MCF 10A (cell line): ENCODE data around the gene DIAPH3. TPM values are rescaled to one million over a fixed set of nuclear protein-coding genes. Genes with fewer than 3 reads are reported as not detected.

Experiments used
- BruUV-seq: library from RNA; stranded (reverse); fragments of 400-500 nt; replicated peaks from 2 replicates; lab custom pipeline; 2021; lab: Mats Ljungman, UMichigan
- CTCF ChIA-PET: fragments of 300-600 bp; sonication (Branson Sonifier 250); formaldehyde crosslinking; extraction: SDS; loops from one replicate; lab custom pipeline; 2021; ENCODE audit warnings: antibody characterized with exemption, inconsistent platforms; lab: Yijun Ruan, JAX
- POLR2A ChIA-PET: fragments of 300-600, 350-650 bp; sonication (Branson Sonifier 250); formaldehyde crosslinking; extraction: SDS; loops from one replicate; lab custom pipeline; 2020; ENCODE audit warnings: antibody characterized with exemption, inconsistent platforms; lab: Yijun Ruan, JAX
- DNase-seq: peaks from one replicate; pipeline ENCODE4 v3.0.0-alpha.2; 2018; ENCODE audit not compliant: unreplicated experiment
- H3K27ac Mint-ChIP-seq: one replicate; pipeline ENCODE4 v1.8.0; 2022; ENCODE audit warnings: mild to moderate bottlenecking, low read depth, mixed read lengths; ENCODE audit not compliant: unreplicated experiment
- H3K27me3 Mint-ChIP-seq: one replicate; pipeline ENCODE4 v1.8.0; 2022; ENCODE audit warnings: mixed read lengths; ENCODE audit not compliant: insufficient read depth, unreplicated experiment
- H3K36me3 Mint-ChIP-seq: one replicate; pipeline ENCODE4 v1.8.0; 2022; ENCODE audit warnings: mild to moderate bottlenecking, moderate library complexity, mixed read lengths; ENCODE audit not compliant: insufficient read depth, unreplicated experiment
- H3K4me1 Mint-ChIP-seq: one replicate; pipeline ENCODE4 v1.8.0; 2022; ENCODE audit warnings: mixed read lengths; ENCODE audit not compliant: insufficient read depth, unreplicated experiment
- H3K4me3 Mint-ChIP-seq: one replicate; pipeline ENCODE4 v1.8.0; 2022; ENCODE audit warnings: mild to moderate bottlenecking, moderate library complexity, mixed read lengths; ENCODE audit not compliant: unreplicated experiment
- H3K9me3 Mint-ChIP-seq: one replicate; pipeline ENCODE4 v1.8.0; 2022; ENCODE audit warnings: mixed read lengths; ENCODE audit not compliant: unreplicated experiment
- intact Hi-C: fragments of 100-400 bp; cut with micrococcal nuclease; formaldehyde crosslinking; loops from 2 replicates; pipeline ENCODE4 v1.14.1; 2022
- total RNA-seq: library from RNA; stranded (reverse); gene quantifications from 2 replicates; pipeline ENCODE4 v1.2.3, GENCODE V29; 2022
- TF ChIP-seq, protein P1 (sequence below): fragments of 200-600 bp; IDR thresholded peaks from one replicate; pipeline ENCODE4 v1.8.0; 2022; ENCODE audit warnings: antibody characterized with exemption, mild to moderate bottlenecking; ENCODE audit not compliant: unreplicated experiment

The DIAPH3 gene
- total RNA-seq, 1 experiment from 2014 or later = 34.7 TPM

GRCh38 chr13:59744747-59745391, 418.9 kb downstream of the DIAPH3 start:
- TF ChIP-seq, protein P1, sequence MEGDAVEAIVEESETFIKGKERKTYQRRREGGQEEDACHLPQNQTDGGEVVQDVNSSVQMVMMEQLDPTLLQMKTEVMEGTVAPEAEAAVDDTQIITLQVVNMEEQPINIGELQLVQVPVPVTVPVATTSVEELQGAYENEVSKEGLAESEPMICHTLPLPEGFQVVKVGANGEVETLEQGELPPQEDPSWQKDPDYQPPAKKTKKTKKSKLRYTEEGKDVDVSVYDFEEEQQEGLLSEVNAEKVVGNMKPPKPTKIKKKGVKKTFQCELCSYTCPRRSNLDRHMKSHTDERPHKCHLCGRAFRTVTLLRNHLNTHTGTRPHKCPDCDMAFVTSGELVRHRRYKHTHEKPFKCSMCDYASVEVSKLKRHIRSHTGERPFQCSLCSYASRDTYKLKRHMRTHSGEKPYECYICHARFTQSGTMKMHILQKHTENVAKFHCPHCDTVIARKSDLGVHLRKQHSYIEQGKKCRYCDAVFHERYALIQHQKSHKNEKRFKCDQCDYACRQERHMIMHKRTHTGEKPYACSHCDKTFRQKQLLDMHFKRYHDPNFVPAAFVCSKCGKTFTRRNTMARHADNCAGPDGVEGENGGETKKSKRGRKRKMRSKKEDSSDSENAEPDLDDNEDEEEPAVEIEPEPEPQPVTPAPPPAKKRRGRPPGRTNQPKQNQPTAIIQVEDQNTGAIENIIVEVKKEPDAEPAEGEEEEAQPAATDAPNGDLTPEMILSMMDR = no peak
- CTCF ChIA-PET = interaction anchor here (0.6 to 1.4 kb wide), 5 partner anchors 20 to 354 kb away, joined by 3 to 5 read pairs (median 3); no protein-coding TSS in a partner anchor
- DNase-seq = no peak
- H3K36me3 Mint-ChIP-seq = peaks cover 6% of the 10 kb centered on the region
- no peaks in the 10 kb centered on the region for H3K9me3 Mint-ChIP-seq
- no peaks in the 10 kb centered on the region for H3K27me3 Mint-ChIP-seq
- peaks cover 6% of the 10 kb centered on the region for H3K4me1 Mint-ChIP-seq
- POLR2A ChIA-PET = interaction anchor here (0.6 to 1.3 kb wide), 2 partner anchors 12 to 17 kb away, joined by 3 read pairs; no protein-coding TSS in a partner anchor
- H3K4me3 Mint-ChIP-seq = no peak overlapping the region
- intact Hi-C loops = no loop called here
- BruUV-seq = no TSS peak
- H3K27ac Mint-ChIP-seq = no peak overlapping the region

DNA sequence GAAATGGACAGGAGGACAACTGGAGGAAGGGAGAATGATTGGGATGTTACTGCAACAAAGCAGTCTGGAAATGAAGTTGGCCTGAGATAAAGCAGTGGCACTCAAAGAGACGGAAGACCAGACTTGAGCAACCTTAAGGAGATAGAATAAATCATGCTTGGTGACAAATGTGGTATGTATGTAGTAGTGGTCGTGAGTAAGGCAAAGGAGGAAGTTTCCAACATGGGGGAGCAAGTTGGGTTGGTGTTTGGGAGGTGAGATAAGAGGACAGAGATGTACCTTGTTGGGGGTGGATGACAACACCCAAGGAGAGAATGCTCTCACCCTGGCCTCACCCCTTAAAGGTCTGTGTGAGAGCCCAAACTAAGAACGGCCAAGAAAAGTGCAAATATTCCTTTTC, 420.5 kb downstream of the DIAPH3 start:
- Mint-ChIP-seq H3K27ac (no peak overlapping the region), H3K36me3 (peaks cover 6% of the 10 kb centered on the region), H3K4me3 (no peak overlapping the region), H3K27me3 (no peaks in the 10 kb centered on the region), H3K9me3 (no peaks in the 10 kb centered on the region), H3K4me1 (peaks cover 6% of the 10 kb centered on the region)
- ChIA-PET POLR2A (no interaction called here), CTCF (no interaction called here)
- TF ChIP-seq, protein P1 = no peak
- intact Hi-C loops = no loop called here
- DNase-seq = no peak
- BruUV-seq = no TSS peak

DNA sequence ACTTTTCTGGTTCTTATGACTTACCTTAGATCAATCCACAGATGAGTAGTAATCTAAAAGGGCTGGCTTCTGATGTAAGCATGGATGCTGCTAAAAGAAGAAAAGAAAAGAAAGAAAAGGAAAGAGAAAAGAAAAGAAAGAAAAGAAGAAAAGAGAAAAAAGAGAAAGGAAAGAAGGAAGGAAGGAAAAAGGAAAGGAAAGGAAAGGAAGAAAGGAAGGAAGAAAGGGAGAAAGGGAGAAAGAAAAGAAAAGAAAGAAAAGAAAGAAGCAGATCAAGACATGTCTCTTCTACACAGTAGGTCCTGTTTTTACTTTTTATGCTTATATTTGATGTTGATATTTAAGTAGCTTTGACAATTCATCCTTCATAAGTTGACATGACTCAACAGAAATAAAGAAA, 421.3 kb downstream of the DIAPH3 start:
- no peak overlapping the region for H3K4me3 Mint-ChIP-seq
- no peaks in the 10 kb centered on the region for H3K9me3 Mint-ChIP-seq
- H3K4me1 Mint-ChIP-seq = peaks cover 6% of the 10 kb centered on the region
- no peaks in the 10 kb centered on the region for H3K27me3 Mint-ChIP-seq
- H3K36me3 Mint-ChIP-seq = peaks cover 6% of the 10 kb centered on the region
- no peak for DNase-seq
- H3K27ac Mint-ChIP-seq = no peak overlapping the region
- no TSS peak for BruUV-seq
- TF ChIP-seq, protein P1 = no peak
- intact Hi-C loops = no loop called here
- ChIA-PET CTCF (no interaction called here), POLR2A (no interaction called here)

- no peaks in the 10 kb centered on the region for H3K9me3 Mint-ChIP-seq
- H3K27me3 Mint-ChIP-seq = no peaks in the 10 kb centered on the region
- DNase-seq = no peak
- H3K4me3 Mint-ChIP-seq = no peak overlapping the region
- TF ChIP-seq, protein P1 = no peak
- no TSS peak for BruUV-seq
- H3K36me3 Mint-ChIP-seq = peaks cover 6% of the 10 kb centered on the region
- intact Hi-C loops = no loop called here
- no peaks in the 10 kb centered on the region for H3K4me1 Mint-ChIP-seq
- POLR2A ChIA-PET = no interaction called here
- CTCF ChIA-PET = interaction anchor here (0.6 kb wide), 1 partner anchor 465 kb away, joined by 3 read pairs; no protein-coding TSS in a partner anchor
- no peak overlapping the region for H3K27ac Mint-ChIP-seq
Observed at GRCh38 chr13:59738921-59739320, 424.8 kb downstream of the DIAPH3 start.
